Measurements from ENCODE around the gene SLA2.

DNA sequence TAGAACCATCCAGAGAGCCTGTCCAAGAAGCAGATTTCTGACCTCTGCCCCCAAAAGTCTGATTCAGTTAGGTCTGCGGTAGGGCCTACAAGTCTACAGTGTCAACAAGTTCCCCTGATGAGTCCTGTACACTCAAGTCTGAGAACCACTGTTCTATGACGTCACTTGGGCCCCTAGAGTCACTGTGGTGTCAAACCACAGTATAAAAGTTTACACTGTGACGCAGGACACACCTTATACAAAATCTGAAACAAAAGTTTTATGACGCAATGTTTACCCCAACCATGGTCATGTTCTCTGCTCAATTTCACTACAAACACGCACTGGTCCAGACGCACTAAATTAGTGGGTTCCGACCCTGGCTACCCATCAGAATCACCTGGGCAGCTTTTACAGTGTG lies 17.9 kb downstream of the SLA2 start:
- TF ChIP-seq POLR2A (IDR thresholded peaks at IDR 0.05), result no peak
- TF ChIP-seq, protein P1, sequence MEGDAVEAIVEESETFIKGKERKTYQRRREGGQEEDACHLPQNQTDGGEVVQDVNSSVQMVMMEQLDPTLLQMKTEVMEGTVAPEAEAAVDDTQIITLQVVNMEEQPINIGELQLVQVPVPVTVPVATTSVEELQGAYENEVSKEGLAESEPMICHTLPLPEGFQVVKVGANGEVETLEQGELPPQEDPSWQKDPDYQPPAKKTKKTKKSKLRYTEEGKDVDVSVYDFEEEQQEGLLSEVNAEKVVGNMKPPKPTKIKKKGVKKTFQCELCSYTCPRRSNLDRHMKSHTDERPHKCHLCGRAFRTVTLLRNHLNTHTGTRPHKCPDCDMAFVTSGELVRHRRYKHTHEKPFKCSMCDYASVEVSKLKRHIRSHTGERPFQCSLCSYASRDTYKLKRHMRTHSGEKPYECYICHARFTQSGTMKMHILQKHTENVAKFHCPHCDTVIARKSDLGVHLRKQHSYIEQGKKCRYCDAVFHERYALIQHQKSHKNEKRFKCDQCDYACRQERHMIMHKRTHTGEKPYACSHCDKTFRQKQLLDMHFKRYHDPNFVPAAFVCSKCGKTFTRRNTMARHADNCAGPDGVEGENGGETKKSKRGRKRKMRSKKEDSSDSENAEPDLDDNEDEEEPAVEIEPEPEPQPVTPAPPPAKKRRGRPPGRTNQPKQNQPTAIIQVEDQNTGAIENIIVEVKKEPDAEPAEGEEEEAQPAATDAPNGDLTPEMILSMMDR (IDR thresholded peaks at IDR 0.05), result no peak

Data from adrenal gland (tissue), 5 donors.